A673 (cell line): ENCODE measurements around the gene SMARCA4.

Experiments
- EZH2 ChIP-seq: fragments of 200-600 bp; sonication (generic); IDR thresholded peaks from 2 replicates; pipeline ENCODE4 v1.6.1; 2017; ENCODE audit warnings: borderline replicate concordance, low read depth, mild to moderate bottlenecking, mixed read lengths, antibody characterized with exemption, low read length; ENCODE audit not compliant: poor library complexity, severe bottlenecking
- TF ChIP-seq, protein P1 (sequence below): fragments of 300-800, 200-600 bp; sonication (generic); conservative IDR thresholded peaks from 2 replicates; pipeline ENCODE4 v1.5.1; 2017; ENCODE audit warnings: low read depth, mild to moderate bottlenecking, antibody characterized with exemption, low read length, moderate library complexity, mixed read lengths

DNA sequence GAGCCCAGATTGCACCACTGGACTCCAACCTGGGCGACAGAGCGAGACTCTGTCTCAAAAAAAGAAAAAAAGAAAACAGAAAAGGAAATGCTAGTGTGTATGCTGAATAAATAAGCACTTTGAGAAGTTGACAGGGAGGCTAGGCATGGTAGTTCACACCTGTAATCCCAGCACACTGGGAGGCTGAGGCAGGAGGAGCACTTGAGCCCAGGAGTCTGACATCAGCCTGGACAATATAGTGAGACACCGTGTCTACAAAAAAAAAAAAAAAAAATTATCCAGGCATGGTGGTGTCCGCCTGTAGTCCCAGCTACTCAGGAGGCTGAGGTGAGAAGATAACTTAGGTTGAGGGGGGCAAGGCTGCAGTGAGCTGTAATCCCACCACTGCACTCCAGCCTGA, 109.3 kb downstream of the SMARCA4 start:
- TF ChIP-seq, protein P1, sequence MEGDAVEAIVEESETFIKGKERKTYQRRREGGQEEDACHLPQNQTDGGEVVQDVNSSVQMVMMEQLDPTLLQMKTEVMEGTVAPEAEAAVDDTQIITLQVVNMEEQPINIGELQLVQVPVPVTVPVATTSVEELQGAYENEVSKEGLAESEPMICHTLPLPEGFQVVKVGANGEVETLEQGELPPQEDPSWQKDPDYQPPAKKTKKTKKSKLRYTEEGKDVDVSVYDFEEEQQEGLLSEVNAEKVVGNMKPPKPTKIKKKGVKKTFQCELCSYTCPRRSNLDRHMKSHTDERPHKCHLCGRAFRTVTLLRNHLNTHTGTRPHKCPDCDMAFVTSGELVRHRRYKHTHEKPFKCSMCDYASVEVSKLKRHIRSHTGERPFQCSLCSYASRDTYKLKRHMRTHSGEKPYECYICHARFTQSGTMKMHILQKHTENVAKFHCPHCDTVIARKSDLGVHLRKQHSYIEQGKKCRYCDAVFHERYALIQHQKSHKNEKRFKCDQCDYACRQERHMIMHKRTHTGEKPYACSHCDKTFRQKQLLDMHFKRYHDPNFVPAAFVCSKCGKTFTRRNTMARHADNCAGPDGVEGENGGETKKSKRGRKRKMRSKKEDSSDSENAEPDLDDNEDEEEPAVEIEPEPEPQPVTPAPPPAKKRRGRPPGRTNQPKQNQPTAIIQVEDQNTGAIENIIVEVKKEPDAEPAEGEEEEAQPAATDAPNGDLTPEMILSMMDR: no peak
- no peak for TF ChIP-seq EZH2
